Endodermal cell (in vitro differentiated cells): ENCODE measurements around the gene TNS2. TPM values are rescaled to one million over a fixed set of nuclear protein-coding genes. Genes with fewer than 3 reads are reported as not detected.

Experiments used
- DNase-seq: peaks from one replicate; pipeline ENCODE4 v3.0.0-alpha.2; 2017
- H3K27ac ChIP-seq: 2 replicates; pipeline ENCODE4 v1.5.1; 2013; ENCODE audit warnings: mild to moderate bottlenecking, low read depth, low read length, moderate library complexity
- H3K27me3 ChIP-seq: 2 replicates; pipeline ENCODE4 v1.6.1; 2013; ENCODE audit warnings: mild to moderate bottlenecking, low read length, moderate library complexity; ENCODE audit not compliant: insufficient read depth, control insufficient read depth, poor library complexity, severe bottlenecking
- H3K36me3 ChIP-seq: 2 replicates; pipeline ENCODE4 v1.7.0; 2013; ENCODE audit warnings: mild to moderate bottlenecking, low read length, moderate library complexity; ENCODE audit not compliant: control insufficient read depth, insufficient read depth
- H3K4me1 ChIP-seq: one replicate; pipeline ENCODE4 v1.7.0; 2013; ENCODE audit warnings: low read length; ENCODE audit not compliant: control insufficient read depth, insufficient read depth
- H3K4me3 ChIP-seq: 2 replicates; pipeline ENCODE4 v1.5.1; 2013; ENCODE audit warnings: mild to moderate bottlenecking, low read length, moderate library complexity
- H3K9ac ChIP-seq: 2 replicates; pipeline ENCODE4 v1.6.1; 2013; ENCODE audit warnings: mild to moderate bottlenecking, low read length, moderate library complexity; ENCODE audit not compliant: poor library complexity, severe bottlenecking; ENCODE audit errors: extremely low read depth
- H3K9me3 ChIP-seq: 2 replicates; pipeline ENCODE4 v1.6.1; 2013; ENCODE audit warnings: mild to moderate bottlenecking, low read length, moderate library complexity; ENCODE audit not compliant: control insufficient read depth
- H3K27ac Mint-ChIP-seq: 2 replicates; pipeline ENCODE4 v1.8.0; 2020; ENCODE audit warnings: mixed read lengths
- H3K27me3 Mint-ChIP-seq: 2 replicates; pipeline ENCODE4 v1.8.0; 2021; ENCODE audit warnings: mild to moderate bottlenecking, mixed read lengths; ENCODE audit not compliant: insufficient read depth
- H3K36me3 Mint-ChIP-seq: 2 replicates; pipeline ENCODE4 v1.8.0; 2020; ENCODE audit warnings: low read depth, mixed read lengths
- H3K4me1 Mint-ChIP-seq: 2 replicates; pipeline ENCODE4 v1.8.0; 2020; ENCODE audit warnings: mixed read lengths
- H3K4me3 Mint-ChIP-seq: 2 replicates; pipeline ENCODE4 v1.8.0; 2020; ENCODE audit warnings: mild to moderate bottlenecking, moderate library complexity, mixed read lengths
- H3K9me3 Mint-ChIP-seq: 2 replicates; pipeline ENCODE4 v1.8.0; 2020; ENCODE audit warnings: mild to moderate bottlenecking, mixed read lengths
- CTCF ChIP-seq: fragments of 200-600 bp; sonication (generic); conservative IDR thresholded peaks from 2 replicates; pipeline ENCODE4 v1.5.0; 2021; ENCODE audit warnings: antibody characterized with exemption, mild to moderate bottlenecking
- WGBS, 2 experiments: methylation state at CpG; one replicate each; pipeline versions ENCODE4 v1.1.5 to v1.1.7; 2013; ENCODE audit warnings: missing lambda C conversion rate in 2 of 2, mixed read lengths in 1 of 2; ENCODE audit not compliant: insufficient coverage in 1 of 2, insufficient read length in 1 of 2; 5-methylcytosine and 5-hydroxymethylcytosine counted together
- long read RNA-seq, 4 experiments: library from polyadenylated mRNA in 2 of 4; library from RNA in 1 of 4; library from capped mRNA in 1 of 4; stranded (forward) in 3 of 4; unstranded in 1 of 4; transcript quantifications; one replicate each; pipeline ENCODE4 v2.0.0, GENCODE V29; 2020 to 2021; ENCODE audit warnings: inconsistent platforms in 1 of 4
- polyA plus RNA-seq, 2 experiments: library from polyadenylated mRNA; stranded (reverse); fragments of 50-300 nt; gene quantifications; one replicate each; pipeline ENCODE4 v1.2.3, GENCODE V29; 2013
- total RNA-seq, 2 donors: library from RNA; stranded (reverse); fragmentation: NEBNext Ultra II Directional in 1 of 2; extraction: Animal tissue kit (Norgen Biotek cat#: 25700) in 1 of 2; gene quantifications; 2 replicates in 1 of 2; 3 replicates in 1 of 2; pipeline ENCODE4 v1.2.1, GENCODE V29; 2021

TNS2 gene, protein sequence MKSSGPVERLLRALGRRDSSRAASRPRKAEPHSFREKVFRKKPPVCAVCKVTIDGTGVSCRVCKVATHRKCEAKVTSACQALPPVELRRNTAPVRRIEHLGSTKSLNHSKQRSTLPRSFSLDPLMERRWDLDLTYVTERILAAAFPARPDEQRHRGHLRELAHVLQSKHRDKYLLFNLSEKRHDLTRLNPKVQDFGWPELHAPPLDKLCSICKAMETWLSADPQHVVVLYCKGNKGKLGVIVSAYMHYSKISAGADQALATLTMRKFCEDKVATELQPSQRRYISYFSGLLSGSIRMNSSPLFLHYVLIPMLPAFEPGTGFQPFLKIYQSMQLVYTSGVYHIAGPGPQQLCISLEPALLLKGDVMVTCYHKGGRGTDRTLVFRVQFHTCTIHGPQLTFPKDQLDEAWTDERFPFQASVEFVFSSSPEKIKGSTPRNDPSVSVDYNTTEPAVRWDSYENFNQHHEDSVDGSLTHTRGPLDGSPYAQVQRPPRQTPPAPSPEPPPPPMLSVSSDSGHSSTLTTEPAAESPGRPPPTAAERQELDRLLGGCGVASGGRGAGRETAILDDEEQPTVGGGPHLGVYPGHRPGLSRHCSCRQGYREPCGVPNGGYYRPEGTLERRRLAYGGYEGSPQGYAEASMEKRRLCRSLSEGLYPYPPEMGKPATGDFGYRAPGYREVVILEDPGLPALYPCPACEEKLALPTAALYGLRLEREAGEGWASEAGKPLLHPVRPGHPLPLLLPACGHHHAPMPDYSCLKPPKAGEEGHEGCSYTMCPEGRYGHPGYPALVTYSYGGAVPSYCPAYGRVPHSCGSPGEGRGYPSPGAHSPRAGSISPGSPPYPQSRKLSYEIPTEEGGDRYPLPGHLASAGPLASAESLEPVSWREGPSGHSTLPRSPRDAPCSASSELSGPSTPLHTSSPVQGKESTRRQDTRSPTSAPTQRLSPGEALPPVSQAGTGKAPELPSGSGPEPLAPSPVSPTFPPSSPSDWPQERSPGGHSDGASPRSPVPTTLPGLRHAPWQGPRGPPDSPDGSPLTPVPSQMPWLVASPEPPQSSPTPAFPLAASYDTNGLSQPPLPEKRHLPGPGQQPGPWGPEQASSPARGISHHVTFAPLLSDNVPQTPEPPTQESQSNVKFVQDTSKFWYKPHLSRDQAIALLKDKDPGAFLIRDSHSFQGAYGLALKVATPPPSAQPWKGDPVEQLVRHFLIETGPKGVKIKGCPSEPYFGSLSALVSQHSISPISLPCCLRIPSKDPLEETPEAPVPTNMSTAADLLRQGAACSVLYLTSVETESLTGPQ (N-terminal part only)
- total RNA-seq, result 10 to 100 TPM; 10.2 to 12.6 TPM
- polyA plus RNA-seq (2013, experiment 1 of 2), result 9.5 TPM
- polyA plus RNA-seq (2013, experiment 2 of 2), result 9.6 TPM
- long read RNA-seq, experiment 1, partial matches to known transcripts, result 2 of 2 reads
- long read RNA-seq, experiment 1, other reads (novel, unspliced or antisense), result 0 of 2 reads
- long read RNA-seq, experiment 2, full-length matches to known transcripts, result 2 of 10 reads
- long read RNA-seq, experiment 2, partial matches to known transcripts, result 5 of 10 reads
- long read RNA-seq, experiment 2, other reads (novel, unspliced or antisense), result 3 of 10 reads
- long read RNA-seq, experiment 3, partial matches to known transcripts, result 3 of 4 reads
- long read RNA-seq, experiment 3, other reads (novel, unspliced or antisense), result 1 of 4 reads
- long read RNA-seq, experiment 4, result 0 reads

DNA sequence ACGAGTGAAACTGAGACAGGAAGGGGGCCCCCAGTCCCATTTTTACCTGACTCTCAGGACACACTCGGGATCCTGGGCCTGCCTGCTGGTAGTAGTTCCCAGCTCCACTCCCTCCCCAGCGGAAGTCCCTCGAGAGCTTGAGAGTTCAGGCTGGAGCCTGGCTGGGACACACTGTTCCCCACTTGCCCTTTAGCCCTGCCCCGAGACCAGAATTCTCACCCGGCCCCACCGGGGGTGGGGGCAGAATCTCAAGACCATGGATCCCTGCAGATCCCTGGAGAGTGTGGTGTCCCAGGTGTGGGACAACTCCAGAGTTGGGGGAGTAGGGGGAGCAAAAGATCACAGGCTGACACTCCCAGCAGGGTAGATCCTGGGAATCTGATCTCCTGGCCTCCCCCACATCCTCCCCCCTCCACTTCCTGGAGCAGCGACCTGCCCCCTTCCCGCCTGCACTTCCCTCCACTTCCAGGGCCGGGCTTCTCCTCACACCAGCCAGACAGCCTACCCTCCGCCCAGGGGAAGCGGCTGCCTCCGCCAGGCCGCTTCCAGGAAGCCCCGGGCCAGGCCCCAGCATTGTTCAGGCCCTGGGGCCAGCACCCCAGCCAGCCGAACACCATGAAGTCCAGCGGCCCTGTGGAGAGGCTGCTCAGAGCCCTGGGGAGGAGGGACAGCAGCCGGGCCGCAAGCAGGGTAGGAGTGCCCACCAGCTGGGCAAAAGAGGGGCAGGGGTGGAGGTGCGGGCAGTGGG lies at the start of gene TNS2:
Gene TNS2, plus strand, starts transcription at position 495 of the 748 bp plus-strand sequence. Its CDS starts 121 bp downstream, at position 616.
- Mint-ChIP-seq H3K4me1 (peaks cover 46% of the 10 kb centered on the region), H3K27me3 (peaks cover 11% of the 10 kb centered on the region), H3K4me3 (peak within 1 kb of the TSS; percentile 44), H3K36me3 (peaks cover 5% of the 10 kb centered on the region), H3K27ac (peak within 1 kb of the TSS; percentile 76), H3K9me3 (no peaks in the 10 kb centered on the region)
- H3K4me3 ChIP-seq, result peak within 1 kb of the TSS; percentile 80
- no peaks in the 10 kb centered on the region for H3K9me3 ChIP-seq
- peak; percentile 95 for DNase-seq
- no peaks in the 10 kb centered on the region for H3K27me3 ChIP-seq
- 7 to 24% methylated on average over 4 to 19 of the region's 20 CpGs for WGBS, 2 experiments
- H3K9ac ChIP-seq, result peak within 1 kb of the TSS; percentile 51
- peaks cover 32% of the 10 kb centered on the region for H3K4me1 ChIP-seq
- TF ChIP-seq CTCF, result no peak
- peak within 1 kb of the TSS; percentile 62 for H3K27ac ChIP-seq
- H3K36me3 ChIP-seq, result peaks cover 9% of the 10 kb centered on the region

DNA sequence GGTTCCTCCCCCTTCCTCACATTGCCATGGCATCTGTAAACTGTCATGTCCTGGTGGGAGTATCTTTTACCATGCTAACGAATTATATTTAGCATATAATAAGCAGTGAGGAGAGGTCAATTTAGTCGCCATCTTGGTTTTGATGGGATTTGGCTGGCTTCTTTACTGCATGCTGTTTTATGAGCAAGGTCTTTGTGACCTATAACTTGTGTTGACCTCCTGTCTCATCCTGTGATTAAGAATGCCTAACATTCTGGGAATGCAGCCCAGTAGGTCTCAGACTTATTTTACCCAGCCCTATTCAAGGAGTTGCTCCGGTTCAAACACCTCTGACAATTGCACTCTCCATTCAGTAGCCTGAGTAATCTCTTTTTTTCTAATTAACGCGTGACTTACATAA lies 45.7 kb upstream of the TNS2 start:
- Mint-ChIP-seq H3K9me3 (no peaks in the 10 kb centered on the region), H3K4me1 (peaks cover 24% of the 10 kb centered on the region), H3K4me3 (peak overlapping the region; percentile 100), H3K36me3 (peaks cover 17% of the 10 kb centered on the region), H3K27ac (peak overlapping the region; percentile 80), H3K27me3 (peaks cover 5% of the 10 kb centered on the region)
- TF ChIP-seq CTCF, result no peak
- Histone ChIP-seq H3K9ac (peak overlapping the region; percentile 88), H3K36me3 (peaks cover 10% of the 10 kb centered on the region), H3K9me3 (no peaks in the 10 kb centered on the region), H3K4me1 (peaks cover 2% of the 10 kb centered on the region), H3K4me3 (peak overlapping the region; percentile 98), H3K27me3 (no peaks in the 10 kb centered on the region), H3K27ac (peak overlapping the region; percentile 40)
- 27 to 53% methylated on average over 4 to 5 of the region's 5 CpGs for WGBS, 2 experiments
- DNase-seq, result peak; percentile 79
